ENCODE measurements around the gene M1AP. TPM values are rescaled to one million over a fixed set of nuclear protein-coding genes. Genes with fewer than 3 reads are reported as not detected.

M1AP gene
- total RNA-seq, 1 experiment from 2014 or later, result not detected

DNA sequence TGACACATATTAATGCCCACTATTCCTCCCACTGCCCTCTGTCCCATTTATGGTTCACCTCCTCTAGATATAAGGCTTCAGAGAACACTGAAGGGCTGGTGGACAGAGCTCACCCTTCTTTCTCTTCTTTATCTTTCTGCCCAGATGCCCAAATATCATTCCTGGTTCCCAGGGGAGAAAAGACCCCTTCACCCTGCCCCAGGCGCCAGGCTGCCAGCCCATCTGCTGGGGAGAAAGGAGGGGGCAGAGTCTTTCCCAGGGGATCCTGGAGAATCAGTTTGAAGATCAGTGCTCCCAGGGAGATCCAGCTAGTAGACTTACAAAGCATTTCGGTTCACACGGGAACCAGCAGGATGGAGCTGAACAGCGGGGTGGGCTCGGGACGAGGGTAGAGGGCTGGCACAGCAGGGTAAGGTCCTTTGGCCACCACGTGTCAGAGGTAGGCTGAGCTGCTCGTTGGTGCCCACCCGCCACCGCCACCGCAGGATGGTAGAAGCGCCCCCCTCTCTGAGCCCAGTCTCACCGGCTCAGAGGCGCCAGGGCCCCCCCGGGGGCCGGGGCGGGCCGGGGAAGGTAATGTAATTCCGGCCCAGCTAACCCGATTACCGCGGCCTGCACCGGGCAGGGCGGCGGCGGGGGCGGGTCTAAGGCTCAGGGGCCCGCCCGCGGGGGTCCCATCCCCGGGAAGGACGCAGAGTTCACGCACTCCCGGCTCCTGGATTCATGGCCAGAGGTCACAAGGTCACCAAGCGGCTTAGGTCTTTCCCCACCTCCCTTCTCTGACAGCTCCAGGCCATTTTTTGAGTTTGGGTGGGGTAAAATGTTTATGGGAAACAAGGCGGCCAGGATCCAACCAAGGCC lies 135.2 kb downstream of the M1AP start:
- Histone ChIP-seq H3K9me3 (ENCODE audit: low read length) (no peaks in the 10 kb centered on the region), H3K36me3 (ENCODE audit: low read depth, low read length) (no peaks in the 10 kb centered on the region), H3K79me2 (ENCODE audit: low read length) (no peaks in the 10 kb centered on the region), H3K9ac (ENCODE audit: low read length) (peak overlapping the region; percentile 33; the same call in 1 of the 2 replicates), H3K4me1 (ENCODE audit: insufficient read depth, low read length) (peaks cover 8% of the 10 kb centered on the region; the same call in 1 of the 2 replicates), H3F3A (ENCODE audit: low read length, unreplicated experiment) (no peaks in the 10 kb centered on the region), H3K4me2 (ENCODE audit: low read length) (peak overlapping the region; percentile 82), H4K20me1 (ENCODE audit: low read length) (no peaks in the 10 kb centered on the region), H3K27me3 (ENCODE audit: low read length) (no peaks in the 10 kb centered on the region), H2AFZ (ENCODE audit: low read length) (peak overlapping the region; percentile 91), H3K9me2 (replicated peaks; ENCODE audit: low read length) (no peaks in the 10 kb centered on the region), H3K4me3 (ENCODE audit: low read length) (peak overlapping the region; percentile 69), H3K27ac (ENCODE audit: low read length) (no peak overlapping the region)
- no TSS peak for BruUV-seq (replicated peaks)
- DNase-seq (no peak), ATAC-seq (no peak)
- intact Hi-C loops (cut with micrococcal nuclease), result no loop called here
- ChIA-PET POLR2A (ENCODE audit: unreplicated experiment) (interaction anchor here (0.5 kb wide), 2 partner anchors 42 to 282 kb away, joined by 9 to 21 read pairs; no protein-coding TSS in a partner anchor), CTCF (no interaction called here)
- TF ChIP-seq, protein P1, sequence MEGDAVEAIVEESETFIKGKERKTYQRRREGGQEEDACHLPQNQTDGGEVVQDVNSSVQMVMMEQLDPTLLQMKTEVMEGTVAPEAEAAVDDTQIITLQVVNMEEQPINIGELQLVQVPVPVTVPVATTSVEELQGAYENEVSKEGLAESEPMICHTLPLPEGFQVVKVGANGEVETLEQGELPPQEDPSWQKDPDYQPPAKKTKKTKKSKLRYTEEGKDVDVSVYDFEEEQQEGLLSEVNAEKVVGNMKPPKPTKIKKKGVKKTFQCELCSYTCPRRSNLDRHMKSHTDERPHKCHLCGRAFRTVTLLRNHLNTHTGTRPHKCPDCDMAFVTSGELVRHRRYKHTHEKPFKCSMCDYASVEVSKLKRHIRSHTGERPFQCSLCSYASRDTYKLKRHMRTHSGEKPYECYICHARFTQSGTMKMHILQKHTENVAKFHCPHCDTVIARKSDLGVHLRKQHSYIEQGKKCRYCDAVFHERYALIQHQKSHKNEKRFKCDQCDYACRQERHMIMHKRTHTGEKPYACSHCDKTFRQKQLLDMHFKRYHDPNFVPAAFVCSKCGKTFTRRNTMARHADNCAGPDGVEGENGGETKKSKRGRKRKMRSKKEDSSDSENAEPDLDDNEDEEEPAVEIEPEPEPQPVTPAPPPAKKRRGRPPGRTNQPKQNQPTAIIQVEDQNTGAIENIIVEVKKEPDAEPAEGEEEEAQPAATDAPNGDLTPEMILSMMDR (conservative IDR thresholded peaks at IDR 0.05; ENCODE audit: low read depth, low read length), result no peak
- no peak for TF ChIP-seq EZH2phosphoT487 (IDR thresholded peaks at IDR 0.05; ENCODE audit: borderline replicate concordance, low read length)

GRCh38 chr2:74511104-74511989 lies 136.8 kb downstream of the M1AP start:
- intact Hi-C loops (cut with micrococcal nuclease), result no loop called here
- DNase-seq (peak; percentile 14), ATAC-seq (no peak)
- no peak for TF ChIP-seq EZH2phosphoT487 (IDR thresholded peaks at IDR 0.05; ENCODE audit: borderline replicate concordance, low read length)
- Histone ChIP-seq H3K4me2 (ENCODE audit: low read length) (no peak overlapping the region), H2AFZ (ENCODE audit: low read length) (no peak overlapping the region), H3K27me3 (ENCODE audit: low read length) (no peaks in the 10 kb centered on the region), H4K20me1 (ENCODE audit: low read length) (no peaks in the 10 kb centered on the region), H3F3A (ENCODE audit: low read length, unreplicated experiment) (no peaks in the 10 kb centered on the region), H3K36me3 (ENCODE audit: low read depth, low read length) (no peaks in the 10 kb centered on the region), H3K4me1 (ENCODE audit: insufficient read depth, low read length) (peaks cover 11% of the 10 kb centered on the region; the same call in 1 of the 2 replicates), H3K9me2 (replicated peaks; ENCODE audit: low read length) (no peaks in the 10 kb centered on the region), H3K4me3 (ENCODE audit: low read length) (no peak overlapping the region), H3K27ac (ENCODE audit: low read length) (no peak overlapping the region), H3K9me3 (ENCODE audit: low read length) (no peaks in the 10 kb centered on the region), H3K9ac (ENCODE audit: low read length) (no peak overlapping the region), H3K79me2 (ENCODE audit: low read length) (peaks cover 10% of the 10 kb centered on the region)
- BruUV-seq (replicated peaks), result no TSS peak
- CTCF ChIA-PET, result no interaction called here
- POLR2A ChIA-PET (ENCODE audit: unreplicated experiment), result no interaction called here

DNA sequence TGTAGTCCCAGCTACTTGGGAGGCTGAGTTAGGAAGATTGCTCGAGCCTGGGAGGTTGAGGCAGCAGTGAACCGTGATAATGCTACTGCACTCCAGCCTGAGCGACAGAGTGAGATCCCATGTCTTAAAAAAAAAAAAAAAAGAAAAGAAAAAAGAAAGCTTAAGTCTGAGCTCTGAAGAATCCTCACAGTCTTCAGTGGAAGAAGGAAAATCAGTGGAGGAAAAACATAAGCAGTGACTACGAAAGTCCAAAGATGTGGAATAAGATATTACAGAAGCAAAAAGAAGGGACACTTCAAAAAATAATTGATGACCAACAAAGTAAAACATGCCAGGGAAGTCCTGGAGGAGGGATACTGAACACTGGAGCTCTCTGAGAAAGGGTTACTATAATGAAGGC lies 137.9 kb downstream of the M1AP start:
- no peak overlapping the region for H3K9ac ChIP-seq (ENCODE audit: low read length)
- H3K27me3 ChIP-seq (ENCODE audit: low read length), result no peaks in the 10 kb centered on the region
- ChIA-PET CTCF (no interaction called here), POLR2A (ENCODE audit: unreplicated experiment) (no interaction called here)
- no peak overlapping the region for H3K4me2 ChIP-seq (ENCODE audit: low read length)
- no peak for ATAC-seq
- intact Hi-C loops (cut with micrococcal nuclease), result no loop called here
- no peak overlapping the region for H2AFZ ChIP-seq (ENCODE audit: low read length)
- no peaks in the 10 kb centered on the region for H4K20me1 ChIP-seq (ENCODE audit: low read length)
- TF ChIP-seq, protein P1 (conservative IDR thresholded peaks at IDR 0.05; ENCODE audit: low read depth, low read length), result no peak
- TF ChIP-seq EZH2 (IDR thresholded peaks at IDR 0.05; ENCODE audit: low read length, unreplicated experiment), result no peak
- no peak for TF ChIP-seq EZH2phosphoT487 (IDR thresholded peaks at IDR 0.05; ENCODE audit: borderline replicate concordance, low read length)
- BruUV-seq (replicated peaks), result no TSS peak
- H3F3A ChIP-seq (ENCODE audit: low read length, unreplicated experiment), result no peaks in the 10 kb centered on the region
- no peak overlapping the region for H3K27ac ChIP-seq (ENCODE audit: low read length)
- DNase-seq, result no peak
- peaks cover 20% of the 10 kb centered on the region for H3K79me2 ChIP-seq (ENCODE audit: low read length)
- H3K4me1 ChIP-seq (ENCODE audit: insufficient read depth, low read length), result peaks cover 20% of the 10 kb centered on the region
- H3K9me2 ChIP-seq (replicated peaks; ENCODE audit: low read length), result no peaks in the 10 kb centered on the region
- H3K4me3 ChIP-seq (ENCODE audit: low read length), result no peak overlapping the region
- peaks cover 2% of the 10 kb centered on the region; the same call in 1 of the 2 replicates for H3K36me3 ChIP-seq (ENCODE audit: low read depth, low read length)
- no peaks in the 10 kb centered on the region for H3K9me3 ChIP-seq (ENCODE audit: low read length)
